ENCODE results near the gene RTN4RL1.
A peak's percentile ranks its signal among the peaks of the same experiment; 100 is the strongest.

RTN4RL1 gene

DNA sequence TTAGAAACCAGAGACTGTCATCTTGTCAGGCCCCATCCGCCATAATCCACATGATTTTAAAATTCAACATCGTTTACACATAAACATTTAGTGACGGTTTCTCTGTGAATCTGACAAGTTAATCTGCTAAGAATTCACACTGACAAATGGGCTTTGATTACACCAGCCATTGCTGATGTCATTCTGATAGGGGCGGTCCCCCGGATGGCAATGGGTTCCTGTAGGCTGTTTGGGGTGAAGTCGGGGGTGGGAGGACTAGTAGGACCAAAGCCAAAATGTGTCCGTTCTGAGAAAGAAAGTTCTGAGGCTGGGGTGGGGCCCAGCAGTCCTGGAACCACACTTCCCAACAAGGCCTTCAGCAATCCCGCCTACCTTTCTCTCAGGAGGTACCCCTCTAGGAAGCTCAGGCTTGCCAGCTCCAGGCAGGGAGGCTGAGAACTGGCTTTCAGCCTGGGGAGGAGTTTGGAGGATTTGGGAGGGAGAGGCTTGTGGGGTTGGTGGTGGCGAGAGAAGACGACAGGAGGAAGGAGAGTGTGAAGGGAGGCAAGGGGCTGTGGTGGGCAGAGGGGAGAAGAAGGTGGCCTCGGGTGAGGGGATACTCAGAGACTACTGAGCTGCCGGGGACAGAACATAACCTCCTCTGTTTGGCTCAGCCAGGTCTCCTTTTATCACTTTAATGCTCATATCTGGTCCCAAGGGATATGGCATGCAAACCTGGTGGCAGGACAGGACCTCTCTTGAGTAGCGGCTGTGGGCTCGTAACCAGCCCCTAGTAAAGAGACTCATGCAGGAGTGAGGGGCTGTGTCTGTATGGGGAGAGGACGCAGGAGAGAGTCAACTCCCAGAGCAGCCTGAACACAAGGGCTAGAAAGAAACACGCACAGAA lies 38.4 kb upstream of the RTN4RL1 start:
- no peaks in the 10 kb centered on the region for H3K9me3 Mint-ChIP-seq
- peaks cover 8% of the 10 kb centered on the region for H3K4me1 Mint-ChIP-seq
- peaks cover 4% of the 10 kb centered on the region for H3K27me3 Mint-ChIP-seq
- H3K27ac Mint-ChIP-seq: peak overlapping the region; percentile 44
- H3K36me3 Mint-ChIP-seq: peaks cover 34% of the 10 kb centered on the region
- H3K4me3 Mint-ChIP-seq: no peak overlapping the region

DNA sequence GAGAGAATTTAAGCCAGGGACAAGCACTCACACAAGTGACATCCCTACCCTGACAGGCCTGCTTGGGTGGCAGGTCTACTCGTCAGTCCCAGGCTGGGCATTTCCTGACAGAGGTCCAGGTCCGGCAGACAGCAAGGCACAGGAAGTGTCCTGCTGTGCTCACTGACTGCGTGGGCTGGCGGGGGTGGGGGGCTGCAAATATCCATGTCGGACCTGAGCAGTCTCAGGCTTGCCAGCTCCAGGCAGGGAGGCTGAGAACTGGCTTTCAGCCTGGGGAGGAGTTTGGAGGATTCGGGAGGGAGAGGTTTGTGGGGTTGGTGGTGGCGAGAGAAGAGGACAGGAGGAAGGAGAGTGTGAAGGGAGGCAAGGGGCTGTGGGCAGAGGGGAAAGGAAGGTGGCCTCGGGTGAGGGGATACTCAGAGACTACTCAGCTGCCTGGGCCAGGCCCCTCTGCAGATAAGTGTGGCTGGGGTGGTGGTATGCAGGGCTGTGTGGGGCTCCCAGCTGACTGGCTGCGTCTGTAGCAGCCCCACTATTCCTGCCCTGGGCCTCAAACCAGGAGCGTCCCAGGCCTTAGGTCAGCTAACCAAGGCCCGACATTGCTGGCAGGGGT lies 37.5 kb upstream of the RTN4RL1 start:
- Mint-ChIP-seq H3K36me3 (peaks cover 33% of the 10 kb centered on the region), H3K27me3 (peaks cover 5% of the 10 kb centered on the region), H3K27ac (no peak overlapping the region), H3K4me1 (peaks cover 8% of the 10 kb centered on the region), H3K4me3 (no peak overlapping the region), H3K9me3 (no peaks in the 10 kb centered on the region)

DNA sequence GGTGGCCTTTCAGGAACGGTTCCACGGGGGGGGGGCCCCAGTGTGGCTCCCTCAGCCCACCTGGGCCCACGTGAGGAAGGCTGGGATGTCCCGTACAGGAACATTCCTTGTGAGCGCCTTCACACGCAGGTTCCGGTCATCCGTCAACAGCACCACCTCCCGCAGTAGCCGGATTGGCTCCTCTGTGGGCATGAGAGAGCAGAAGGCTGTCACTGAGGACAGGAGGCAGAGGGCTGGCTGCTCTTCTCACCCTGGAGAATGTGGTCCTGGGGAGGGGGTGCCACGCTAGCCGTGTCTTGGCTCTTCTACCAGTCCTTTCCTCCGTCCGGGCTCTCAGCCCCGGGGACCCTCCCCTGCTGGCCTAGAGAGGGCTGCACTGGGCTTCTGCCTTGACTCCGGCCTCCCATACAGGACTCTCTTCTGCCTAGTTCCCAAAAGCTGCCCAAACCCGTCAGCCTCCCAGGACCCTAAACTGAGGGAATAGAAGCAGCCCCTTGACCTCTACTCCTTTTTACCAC lies 36.4 kb upstream of the RTN4RL1 start:
- Mint-ChIP-seq H3K36me3 (peaks cover 33% of the 10 kb centered on the region), H3K9me3 (no peaks in the 10 kb centered on the region), H3K27me3 (peaks cover 5% of the 10 kb centered on the region), H3K27ac (peak overlapping the region; percentile 70), H3K4me1 (peaks cover 8% of the 10 kb centered on the region), H3K4me3 (no peak overlapping the region)

DNA sequence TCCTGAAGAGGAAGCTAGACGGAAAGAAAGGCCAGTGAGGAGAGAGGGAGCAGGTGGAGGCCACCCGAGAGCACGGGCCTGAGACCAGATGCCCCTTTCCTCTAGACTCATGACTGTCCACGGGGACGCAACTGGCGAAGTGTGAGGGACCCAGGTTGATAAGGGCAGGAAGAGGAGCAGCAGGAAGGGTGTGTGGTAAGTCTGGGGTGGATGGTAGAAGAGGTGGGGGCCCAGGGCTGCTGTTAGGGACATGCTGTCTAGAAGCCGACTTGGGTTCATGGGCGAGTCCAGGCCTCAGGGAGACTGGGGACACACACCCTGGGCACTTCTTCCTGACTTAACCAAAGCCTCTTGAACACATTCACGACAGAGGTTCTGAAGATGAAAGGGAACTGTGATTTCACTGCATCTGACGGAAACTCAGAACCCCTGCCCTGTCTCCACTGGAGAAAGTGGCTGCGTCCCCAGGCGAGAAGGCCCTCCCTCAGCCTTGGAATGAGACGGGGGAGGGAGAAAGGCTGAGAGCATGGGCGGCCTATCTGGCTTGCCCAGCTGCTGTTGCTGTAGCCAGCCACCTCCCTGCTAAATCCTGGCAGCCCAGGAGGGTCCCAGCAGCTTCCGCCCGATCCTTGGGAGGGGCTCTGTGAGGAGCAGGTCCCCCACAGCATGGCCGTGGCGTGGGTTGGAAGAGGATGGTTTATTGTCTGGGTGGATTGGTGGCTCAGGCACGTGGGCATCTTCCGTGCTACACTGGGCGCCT lies 35.7 kb upstream of the RTN4RL1 start:
- peaks cover 5% of the 10 kb centered on the region for H3K27me3 Mint-ChIP-seq
- peaks cover 31% of the 10 kb centered on the region for H3K36me3 Mint-ChIP-seq
- peaks cover 8% of the 10 kb centered on the region for H3K4me1 Mint-ChIP-seq
- H3K27ac Mint-ChIP-seq: no peak overlapping the region
- H3K4me3 Mint-ChIP-seq: no peak overlapping the region
- H3K9me3 Mint-ChIP-seq: no peaks in the 10 kb centered on the region

DNA sequence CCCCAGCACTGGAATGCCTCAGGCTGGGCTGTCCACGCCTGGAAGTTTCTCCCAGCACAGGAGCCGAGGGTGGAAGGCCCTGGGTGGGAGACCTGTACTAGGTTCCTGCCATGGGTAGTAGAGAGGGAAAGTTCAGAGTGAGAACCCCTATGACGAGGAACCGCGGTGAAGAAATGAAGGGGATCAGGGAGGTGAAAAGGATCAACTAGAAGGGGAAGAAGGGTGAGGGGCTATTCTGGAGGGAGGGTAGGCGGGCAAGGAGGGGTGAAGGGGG lies 35.2 kb upstream of the RTN4RL1 start:
- Mint-ChIP-seq H3K9me3 (no peaks in the 10 kb centered on the region), H3K27me3 (peaks cover 5% of the 10 kb centered on the region), H3K4me1 (peaks cover 8% of the 10 kb centered on the region), H3K36me3 (peaks cover 27% of the 10 kb centered on the region), H3K27ac (peak overlapping the region; percentile 70), H3K4me3 (no peak overlapping the region)

DNA sequence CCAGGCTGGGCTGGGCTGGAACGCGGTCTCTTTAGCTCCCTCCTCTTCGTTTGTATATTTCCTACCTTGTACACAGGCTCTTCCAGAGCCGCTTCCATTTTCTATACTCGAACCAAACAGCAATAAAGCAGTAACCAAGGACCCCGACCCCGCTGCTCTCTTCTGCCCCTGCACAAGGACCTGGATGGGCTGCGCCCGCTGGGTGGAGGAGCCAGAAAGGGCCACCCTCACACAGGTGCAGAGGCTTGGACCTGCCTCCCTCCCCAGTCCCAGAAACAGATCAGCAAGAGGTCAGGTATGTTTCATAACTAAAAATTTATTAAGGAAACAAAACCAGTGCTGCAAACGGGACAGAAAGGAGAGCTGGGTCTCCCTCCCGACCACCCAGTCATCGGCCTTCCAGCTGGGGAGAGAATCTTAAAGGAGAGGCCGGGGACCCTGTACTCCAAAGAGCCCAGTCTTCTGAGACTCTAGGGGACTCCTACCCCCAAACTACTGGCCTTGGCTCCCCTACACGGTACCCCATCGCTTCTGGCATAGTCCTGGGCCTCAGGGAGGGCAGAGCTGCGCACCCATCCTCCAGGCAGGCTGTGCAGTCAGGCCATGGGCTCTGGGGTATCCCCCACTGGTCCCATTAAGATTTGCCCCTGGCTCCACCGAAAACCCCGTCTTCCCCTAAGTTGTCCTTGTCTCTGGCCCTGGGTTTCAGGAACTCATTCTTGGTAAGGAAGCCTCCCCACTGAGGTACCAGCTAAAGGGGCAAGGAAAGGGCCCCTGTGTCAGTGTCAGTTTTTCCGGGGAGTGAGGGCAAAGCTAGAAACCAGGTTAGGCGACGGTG lies 34.6 kb upstream of the RTN4RL1 start:
- peak overlapping the region; percentile 79 for H3K27ac Mint-ChIP-seq
- H3K9me3 Mint-ChIP-seq: no peaks in the 10 kb centered on the region
- peaks cover 3% of the 10 kb centered on the region for H3K27me3 Mint-ChIP-seq
- peaks cover 24% of the 10 kb centered on the region for H3K36me3 Mint-ChIP-seq
- peaks cover 8% of the 10 kb centered on the region for H3K4me1 Mint-ChIP-seq
- H3K4me3 Mint-ChIP-seq: no peak overlapping the region

DNA sequence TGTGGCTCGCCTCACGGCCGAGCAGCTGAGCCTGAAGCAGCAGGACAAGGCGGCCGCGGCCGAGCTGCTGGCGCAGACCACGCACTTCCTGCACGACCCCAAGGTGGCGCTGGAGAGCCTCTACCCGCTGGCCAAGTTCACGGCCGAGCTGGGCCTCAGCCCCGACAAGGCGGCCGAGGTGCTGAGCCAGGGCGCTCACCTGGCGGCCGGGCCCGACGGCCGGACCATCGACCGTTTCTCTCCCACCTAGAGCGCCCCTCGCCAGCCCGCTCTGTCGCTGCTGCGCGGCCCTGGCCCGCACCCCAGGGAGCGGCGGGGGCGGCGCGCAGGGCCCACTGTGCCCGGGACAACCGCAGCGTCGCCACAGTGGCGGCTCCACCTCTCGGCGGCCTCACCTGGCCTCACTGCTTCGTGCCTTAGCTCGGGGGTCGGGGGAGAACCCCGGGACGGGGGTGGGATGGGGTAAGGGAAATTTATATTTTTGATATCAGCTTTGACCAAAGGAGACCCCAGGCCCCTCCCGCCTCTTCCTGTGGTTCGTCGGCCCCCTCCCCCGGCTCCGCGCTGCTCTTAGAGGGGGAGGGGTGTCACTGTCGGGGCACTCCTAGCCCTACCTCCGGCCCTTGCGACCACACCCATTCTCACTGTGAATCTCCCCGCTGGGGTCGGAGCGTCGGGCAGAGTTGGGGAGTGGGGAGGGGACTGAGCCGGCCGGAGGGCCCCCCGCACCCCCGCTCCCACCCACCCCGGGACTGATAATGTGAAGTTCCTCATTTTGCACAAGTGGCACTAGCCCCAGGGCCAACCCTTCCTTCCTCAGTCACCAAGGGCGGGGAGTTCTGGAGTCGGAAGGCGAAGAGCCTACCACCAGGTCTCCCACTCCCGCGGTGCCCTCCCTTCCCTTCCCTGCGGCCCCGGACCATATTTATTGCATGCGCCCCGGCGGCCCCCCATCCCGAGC lies 33.7 kb upstream of the RTN4RL1 start:
- peaks cover 14% of the 10 kb centered on the region for H3K4me1 Mint-ChIP-seq
- peak overlapping the region; percentile 79 for H3K27ac Mint-ChIP-seq
- H3K9me3 Mint-ChIP-seq: no peaks in the 10 kb centered on the region
- peaks cover 18% of the 10 kb centered on the region for H3K36me3 Mint-ChIP-seq
- peaks cover 3% of the 10 kb centered on the region for H3K27me3 Mint-ChIP-seq
- H3K4me3 Mint-ChIP-seq: no peak overlapping the region

DNA sequence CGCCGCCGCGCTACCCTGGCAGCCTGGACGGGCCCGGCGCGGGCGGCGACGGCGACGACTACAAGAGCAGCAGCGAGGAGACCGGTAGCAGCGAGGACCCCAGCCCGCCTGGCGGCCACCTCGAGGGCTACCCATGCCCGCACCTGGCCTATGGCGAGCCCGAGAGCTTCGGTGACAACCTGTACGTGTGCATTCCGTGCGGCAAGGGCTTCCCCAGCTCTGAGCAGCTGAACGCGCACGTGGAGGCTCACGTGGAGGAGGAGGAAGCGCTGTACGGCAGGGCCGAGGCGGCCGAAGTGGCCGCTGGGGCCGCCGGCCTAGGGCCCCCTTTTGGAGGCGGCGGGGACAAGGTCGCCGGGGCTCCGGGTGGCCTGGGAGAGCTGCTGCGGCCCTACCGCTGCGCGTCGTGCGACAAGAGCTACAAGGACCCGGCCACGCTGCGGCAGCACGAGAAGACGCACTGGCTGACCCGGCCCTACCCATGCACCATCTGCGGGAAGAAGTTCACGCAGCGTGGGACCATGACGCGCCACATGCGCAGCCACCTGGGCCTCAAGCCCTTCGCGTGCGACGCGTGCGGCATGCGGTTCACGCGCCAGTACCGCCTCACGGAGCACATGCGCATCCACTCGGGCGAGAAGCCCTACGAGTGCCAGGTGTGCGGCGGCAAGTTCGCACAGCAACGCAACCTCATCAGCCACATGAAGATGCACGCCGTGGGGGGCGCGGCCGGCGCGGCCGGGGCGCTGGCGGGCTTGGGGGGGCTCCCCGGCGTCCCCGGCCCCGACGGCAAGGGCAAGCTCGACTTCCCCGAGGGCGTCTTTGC lies 32.8 kb upstream of the RTN4RL1 start:
- Mint-ChIP-seq H3K9me3 (no peaks in the 10 kb centered on the region), H3K4me3 (peak overlapping the region; percentile 51), H3K4me1 (peaks cover 18% of the 10 kb centered on the region), H3K36me3 (peaks cover 15% of the 10 kb centered on the region), H3K27ac (peak overlapping the region; percentile 51), H3K27me3 (peaks cover 3% of the 10 kb centered on the region)

DNA sequence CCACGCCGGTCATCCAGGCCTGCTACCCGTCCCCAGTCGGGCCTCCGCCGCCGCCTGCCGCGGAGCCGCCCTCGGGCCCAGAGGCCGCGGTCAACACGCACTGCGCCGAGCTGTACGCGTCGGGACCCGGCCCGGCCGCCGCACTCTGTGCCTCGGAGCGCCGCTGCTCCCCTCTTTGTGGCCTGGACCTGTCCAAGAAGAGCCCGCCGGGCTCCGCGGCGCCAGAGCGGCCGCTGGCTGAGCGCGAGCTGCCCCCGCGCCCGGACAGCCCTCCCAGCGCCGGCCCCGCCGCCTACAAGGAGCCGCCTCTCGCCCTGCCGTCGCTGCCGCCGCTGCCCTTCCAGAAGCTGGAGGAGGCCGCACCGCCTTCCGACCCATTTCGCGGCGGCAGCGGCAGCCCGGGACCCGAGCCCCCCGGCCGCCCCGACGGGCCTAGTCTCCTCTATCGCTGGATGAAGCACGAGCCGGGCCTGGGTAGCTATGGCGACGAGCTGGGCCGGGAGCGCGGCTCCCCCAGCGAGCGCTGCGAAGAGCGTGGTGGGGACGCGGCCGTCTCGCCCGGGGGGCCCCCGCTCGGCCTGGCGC lies 32.1 kb upstream of the RTN4RL1 start:
- Mint-ChIP-seq H3K36me3 (peaks cover 13% of the 10 kb centered on the region), H3K27me3 (peaks cover 3% of the 10 kb centered on the region), H3K4me3 (no peak overlapping the region), H3K4me1 (peaks cover 20% of the 10 kb centered on the region), H3K9me3 (no peaks in the 10 kb centered on the region), H3K27ac (no peak overlapping the region)

DNA sequence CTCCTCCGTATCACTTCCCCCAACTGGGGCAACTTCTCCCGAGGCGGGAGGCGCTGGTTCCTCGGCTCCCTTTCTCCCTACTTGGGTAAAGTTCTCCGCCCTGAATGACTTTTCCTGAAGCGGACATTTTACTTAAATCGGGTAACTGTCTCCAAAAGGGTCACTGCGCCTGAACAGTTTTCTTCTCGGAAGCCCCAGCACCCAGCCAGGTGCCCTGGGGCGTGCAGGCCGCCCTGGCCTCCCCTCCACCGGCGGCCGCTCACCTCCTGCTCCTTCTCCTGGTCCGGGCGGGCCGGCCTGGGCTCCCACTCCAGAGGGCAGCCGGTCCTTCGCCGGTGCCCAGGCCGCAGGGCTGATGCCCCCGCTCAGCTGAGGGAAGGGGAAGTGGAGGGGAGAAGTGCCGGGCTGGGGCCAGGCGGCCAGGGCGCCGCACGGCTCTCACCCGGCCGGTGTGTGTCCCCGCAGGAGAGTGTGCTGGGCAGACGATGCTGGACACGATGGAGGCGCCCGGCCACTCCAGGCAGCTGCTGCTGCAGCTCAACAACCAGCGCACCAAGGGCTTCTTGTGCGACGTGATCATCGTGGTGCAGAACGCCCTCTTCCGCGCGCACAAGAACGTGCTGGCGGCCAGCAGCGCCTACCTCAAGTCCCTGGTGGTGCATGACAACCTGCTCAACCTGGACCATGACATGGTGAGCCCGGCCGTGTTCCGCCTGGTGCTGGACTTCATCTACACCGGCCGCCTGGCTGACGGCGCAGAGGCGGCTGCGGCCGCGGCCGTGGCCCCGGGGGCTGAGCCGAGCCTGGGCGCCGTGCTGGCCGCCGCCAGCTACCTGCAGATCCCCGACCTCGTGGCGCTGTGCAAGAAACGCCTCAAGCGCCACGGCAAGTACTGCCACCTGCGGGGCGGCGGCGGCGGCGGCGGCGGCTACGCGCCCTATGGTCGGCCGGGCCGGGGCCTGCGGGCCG lies 31.4 kb upstream of the RTN4RL1 start:
- Mint-ChIP-seq H3K27ac (peak overlapping the region; percentile 23), H3K27me3 (peaks cover 4% of the 10 kb centered on the region), H3K4me3 (peak overlapping the region; percentile 80), H3K4me1 (peaks cover 27% of the 10 kb centered on the region), H3K9me3 (no peaks in the 10 kb centered on the region), H3K36me3 (peaks cover 9% of the 10 kb centered on the region)

DNA sequence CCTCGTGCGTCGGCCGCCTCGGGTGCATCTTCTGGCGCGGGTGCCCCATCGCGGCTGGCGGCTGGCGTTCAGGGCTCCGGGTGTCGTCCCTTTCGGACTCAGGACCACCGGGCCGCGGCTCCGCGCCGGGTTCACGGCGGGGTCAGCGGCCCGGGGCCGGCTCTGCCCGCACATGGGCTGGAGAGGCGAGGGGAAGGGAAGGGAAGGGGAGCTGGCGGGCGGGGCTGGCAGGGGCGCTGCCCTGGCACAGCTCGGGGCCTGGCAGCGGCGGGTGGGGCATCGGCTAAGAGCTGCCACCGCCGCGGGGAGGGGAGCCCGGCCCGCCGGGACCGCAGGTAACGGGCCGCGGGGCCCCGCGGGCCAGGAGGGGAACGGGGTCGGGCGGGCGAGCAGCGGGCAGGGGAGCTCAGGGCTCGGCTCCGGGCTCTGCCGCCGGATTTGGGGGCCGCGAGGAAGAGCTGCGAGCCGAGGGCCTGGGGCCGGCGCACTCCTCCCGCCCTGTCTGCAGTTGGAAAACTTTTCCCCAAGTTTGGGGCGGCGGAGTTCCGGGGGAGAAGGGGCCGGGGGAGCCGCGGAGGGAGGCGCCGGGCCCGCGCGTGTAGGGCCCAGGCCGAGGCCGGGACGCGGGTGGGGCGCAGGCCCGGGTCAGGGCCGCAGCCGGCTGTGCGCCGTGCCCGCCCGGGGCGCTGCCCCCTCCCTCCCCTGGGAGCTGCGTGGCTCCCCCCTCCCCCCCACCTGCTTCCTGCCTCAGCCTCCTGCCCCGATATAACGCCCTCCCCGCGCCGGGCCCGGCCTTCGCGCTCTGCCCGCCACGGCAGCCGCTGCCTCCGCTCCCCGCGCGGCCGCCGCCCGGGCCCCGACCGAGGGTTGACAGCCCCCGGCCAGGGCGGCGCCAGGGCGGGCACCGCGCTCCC lies 30.4 kb upstream of the RTN4RL1 start:
- Mint-ChIP-seq H3K4me1 (peaks cover 27% of the 10 kb centered on the region), H3K27me3 (peaks cover 4% of the 10 kb centered on the region), H3K9me3 (no peaks in the 10 kb centered on the region), H3K27ac (no peak overlapping the region), H3K4me3 (peak overlapping the region; percentile 80), H3K36me3 (peaks cover 7% of the 10 kb centered on the region)

All from activated naive CD4-positive, alpha-beta T cell treated with anti-CD3 and anti-CD28 coated beads, Interleukin-2, amount 50 U/mL, for 24 hours (primary cell).